ENCODE results near the gene TFPI.

DNA sequence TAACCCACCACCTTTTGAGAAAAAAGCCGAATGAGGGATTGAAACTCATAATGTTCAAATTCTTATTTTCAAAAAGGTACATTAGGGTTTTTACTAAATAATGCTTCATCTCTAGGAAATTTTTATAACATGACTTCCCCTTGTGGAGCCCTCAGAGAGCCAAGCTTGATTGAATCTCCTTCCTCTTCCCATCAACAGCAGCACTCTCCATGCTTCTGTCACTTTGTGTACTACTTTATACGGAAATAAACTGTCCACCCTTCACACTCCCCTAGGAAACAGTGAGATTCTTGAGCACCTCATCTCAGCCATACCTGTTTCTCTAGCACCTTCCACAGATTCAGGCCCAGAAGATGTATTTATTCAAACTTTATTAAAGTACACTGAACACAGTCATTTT is 51.8 kb downstream of the TFPI start:
- no peak for TF ChIP-seq EZH2phosphoT487 (conservative IDR thresholded peaks at IDR 0.05; ENCODE audit: low read length)
- TF ChIP-seq, protein P1, sequence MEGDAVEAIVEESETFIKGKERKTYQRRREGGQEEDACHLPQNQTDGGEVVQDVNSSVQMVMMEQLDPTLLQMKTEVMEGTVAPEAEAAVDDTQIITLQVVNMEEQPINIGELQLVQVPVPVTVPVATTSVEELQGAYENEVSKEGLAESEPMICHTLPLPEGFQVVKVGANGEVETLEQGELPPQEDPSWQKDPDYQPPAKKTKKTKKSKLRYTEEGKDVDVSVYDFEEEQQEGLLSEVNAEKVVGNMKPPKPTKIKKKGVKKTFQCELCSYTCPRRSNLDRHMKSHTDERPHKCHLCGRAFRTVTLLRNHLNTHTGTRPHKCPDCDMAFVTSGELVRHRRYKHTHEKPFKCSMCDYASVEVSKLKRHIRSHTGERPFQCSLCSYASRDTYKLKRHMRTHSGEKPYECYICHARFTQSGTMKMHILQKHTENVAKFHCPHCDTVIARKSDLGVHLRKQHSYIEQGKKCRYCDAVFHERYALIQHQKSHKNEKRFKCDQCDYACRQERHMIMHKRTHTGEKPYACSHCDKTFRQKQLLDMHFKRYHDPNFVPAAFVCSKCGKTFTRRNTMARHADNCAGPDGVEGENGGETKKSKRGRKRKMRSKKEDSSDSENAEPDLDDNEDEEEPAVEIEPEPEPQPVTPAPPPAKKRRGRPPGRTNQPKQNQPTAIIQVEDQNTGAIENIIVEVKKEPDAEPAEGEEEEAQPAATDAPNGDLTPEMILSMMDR (IDR thresholded peaks at IDR 0.05; ENCODE audit: insufficient read depth, low read length, poor library complexity, severe bottlenecking) = no peak

Measured in SU-DHL-6 (cell line).